ENCODE results near the gene NPRL2.

NPRL2 gene

GRCh38 chr3:50378024-50378423, 27.4 kb upstream of the NPRL2 start:
- H3K4me2 ChIP-seq (ENCODE audit: low read depth, low read length, poor library complexity, severe bottlenecking), result no peak overlapping the region
- no peaks in the 10 kb centered on the region for H3K36me3 ChIP-seq (ENCODE audit: low read length)
- no peak overlapping the region for H3K9ac ChIP-seq (ENCODE audit: low read length)
- no peak overlapping the region for H2AFZ ChIP-seq (ENCODE audit: low read depth, low read length, severe bottlenecking)
- no peaks in the 10 kb centered on the region for H3K9me2 ChIP-seq (replicated peaks; ENCODE audit: insufficient read depth, low read length)
- H4K20me1 ChIP-seq (ENCODE audit: low read depth, low read length), result no peaks in the 10 kb centered on the region
- H3K4me3 ChIP-seq (ENCODE audit: insufficient read depth, low read length, poor library complexity, severe bottlenecking), result no peak overlapping the region
- H3K79me2 ChIP-seq (ENCODE audit: insufficient read depth, low read length), result no peaks in the 10 kb centered on the region
- no peaks in the 10 kb centered on the region for H3F3A ChIP-seq (ENCODE audit: insufficient read depth)
- no peaks in the 10 kb centered on the region for H3K27me3 ChIP-seq (ENCODE audit: low read length)
- no peaks in the 10 kb centered on the region for H3K9me3 ChIP-seq (ENCODE audit: insufficient read depth, low read length)
- TF ChIP-seq EZH2phosphoT487 (conservative IDR thresholded peaks at IDR 0.05; ENCODE audit: low read length), result no peak
- TF ChIP-seq CTCF (IDR thresholded peaks at IDR 0.05; ENCODE audit: insufficient read depth, low read length, poor library complexity, severe bottlenecking), result no peak
- no peak overlapping the region for H3K27ac ChIP-seq (ENCODE audit: low read depth, low read length)

- Histone ChIP-seq H3K79me2 (ENCODE audit: insufficient read depth, low read length) (no peaks in the 10 kb centered on the region), H3K9ac (ENCODE audit: low read length) (no peak overlapping the region)
- TF ChIP-seq CTCF (IDR thresholded peaks at IDR 0.05; ENCODE audit: insufficient read depth, low read length, poor library complexity, severe bottlenecking), result no peak
- TF ChIP-seq EZH2phosphoT487 (conservative IDR thresholded peaks at IDR 0.05; ENCODE audit: low read length), result no peak
These were observed 24.8 kb upstream of the NPRL2 start for GRCh38 chr3:50375258-50375931.

GRCh38 chr3:50374363-50375257, 24.0 kb upstream of the NPRL2 start:
- H3K36me3 ChIP-seq (ENCODE audit: low read length), result no peaks in the 10 kb centered on the region
- H3K27ac ChIP-seq (ENCODE audit: low read depth, low read length), result no peak overlapping the region
- no peaks in the 10 kb centered on the region for H3F3A ChIP-seq (ENCODE audit: insufficient read depth)
- H3K27me3 ChIP-seq (ENCODE audit: low read length), result no peaks in the 10 kb centered on the region
- TF ChIP-seq EZH2phosphoT487 (conservative IDR thresholded peaks at IDR 0.05; ENCODE audit: low read length) (no peak), CTCF (IDR thresholded peaks at IDR 0.05; ENCODE audit: insufficient read depth, low read length, poor library complexity, severe bottlenecking) (no peak)
- no peak overlapping the region for H3K4me2 ChIP-seq (ENCODE audit: low read depth, low read length, poor library complexity, severe bottlenecking)
- no peak overlapping the region for H3K4me3 ChIP-seq (ENCODE audit: insufficient read depth, low read length, poor library complexity, severe bottlenecking)
- no peaks in the 10 kb centered on the region for H3K9me3 ChIP-seq (ENCODE audit: insufficient read depth, low read length)
- H2AFZ ChIP-seq (ENCODE audit: low read depth, low read length, severe bottlenecking), result no peak overlapping the region
- no peaks in the 10 kb centered on the region for H3K9me2 ChIP-seq (replicated peaks; ENCODE audit: insufficient read depth, low read length)
- no peaks in the 10 kb centered on the region for H3K79me2 ChIP-seq (ENCODE audit: insufficient read depth, low read length)
- H4K20me1 ChIP-seq (ENCODE audit: low read depth, low read length), result no peaks in the 10 kb centered on the region
- H3K9ac ChIP-seq (ENCODE audit: low read length), result no peak overlapping the region

More at GRCh38 chr3:50375258-50375931, 24.8 kb upstream of the NPRL2 start:
- no peak overlapping the region for H3K27ac ChIP-seq (ENCODE audit: low read depth, low read length)
- no peak overlapping the region for H3K4me2 ChIP-seq (ENCODE audit: low read depth, low read length, poor library complexity, severe bottlenecking)
- H2AFZ ChIP-seq (ENCODE audit: low read depth, low read length, severe bottlenecking), result no peak overlapping the region
- H3K9me2 ChIP-seq (replicated peaks; ENCODE audit: insufficient read depth, low read length), result no peaks in the 10 kb centered on the region
- H4K20me1 ChIP-seq (ENCODE audit: low read depth, low read length), result no peaks in the 10 kb centered on the region
- no peaks in the 10 kb centered on the region for H3F3A ChIP-seq (ENCODE audit: insufficient read depth)
- H3K4me3 ChIP-seq (ENCODE audit: insufficient read depth, low read length, poor library complexity, severe bottlenecking), result no peak overlapping the region
- no peaks in the 10 kb centered on the region for H3K27me3 ChIP-seq (ENCODE audit: low read length)
- no peaks in the 10 kb centered on the region for H3K36me3 ChIP-seq (ENCODE audit: low read length)
- H3K9me3 ChIP-seq (ENCODE audit: insufficient read depth, low read length), result no peaks in the 10 kb centered on the region

Data from SU-DHL-6 (cell line).